ENCODE results near the gene ZNF76.

The ZNF76 gene

GRCh38 chr6:35342258-35343091 is 82.9 kb downstream of the ZNF76 start, which contains the start of gene PPARD:
Gene PPARD, plus strand, starts transcription at chr6:35342558. Its CDS starts 68,530 bp downstream, at chr6:35411088.
- DNase-seq: peak; percentile 92

- no peak for DNase-seq
Measured at GRCh38 chr6:35343092-35343834, 83.7 kb downstream of the ZNF76 start.

- DNase-seq: no peak
Measured at GRCh38 chr6:35343835-35344550, 84.5 kb downstream of the ZNF76 start.

Measured in NCI-H774 (cell line).